Astrocyte of the hippocampus (primary cell): ENCODE results near the gene TMEM63A.
"Not testable (repeated sequence)": the region's sequence is repeated elsewhere in the genome, so short reads cannot be mapped to it uniquely, and the experiment has no call there.

Experiments used
- DNase-seq: peaks from one replicate; pipeline ENCODE4 v3.0.0; 2011; ENCODE audit warnings: low read depth, low spot score

Gene TMEM63A

GRCh38 chr1:225908773-225909172, 26.6 kb upstream of the TMEM63A start:
- no peak for DNase-seq

GRCh38 chr1:225908013-225908640, 25.9 kb upstream of the TMEM63A start:
- no peak for DNase-seq

DNA sequence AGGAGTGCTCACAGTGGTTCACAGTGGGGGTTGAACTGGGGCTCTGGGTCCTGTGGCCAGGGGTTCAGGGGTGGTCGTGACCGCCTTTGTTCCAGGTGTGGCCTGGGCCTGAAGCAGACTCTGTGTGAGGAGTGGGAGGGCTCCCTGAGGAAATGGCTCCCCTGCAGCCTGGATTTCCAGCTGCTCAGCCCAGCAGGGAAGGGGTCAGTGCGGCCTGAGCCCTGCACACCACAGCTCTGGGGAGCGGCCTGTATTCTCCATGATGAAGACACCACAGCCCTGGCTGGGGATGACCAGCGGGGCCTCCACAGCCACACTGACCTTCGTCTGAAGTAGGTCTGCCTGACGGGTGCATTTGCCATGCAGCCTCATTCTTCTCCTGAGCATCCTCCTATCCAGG, 25.2 kb upstream of the TMEM63A start:
- DNase-seq: no peak

- no peak for DNase-seq
Observed at GRCh38 chr1:225906467-225906866, 24.3 kb upstream of the TMEM63A start.

GRCh38 chr1:225903623-225904022, 21.4 kb upstream of the TMEM63A start:
- no peak for DNase-seq

GRCh38 chr1:225899044-225899925, 17.1 kb upstream of the TMEM63A start:
- DNase-seq: no peak

GRCh38 chr1:225897595-225898514, 15.7 kb upstream of the TMEM63A start:
- DNase-seq: no peak

DNA sequence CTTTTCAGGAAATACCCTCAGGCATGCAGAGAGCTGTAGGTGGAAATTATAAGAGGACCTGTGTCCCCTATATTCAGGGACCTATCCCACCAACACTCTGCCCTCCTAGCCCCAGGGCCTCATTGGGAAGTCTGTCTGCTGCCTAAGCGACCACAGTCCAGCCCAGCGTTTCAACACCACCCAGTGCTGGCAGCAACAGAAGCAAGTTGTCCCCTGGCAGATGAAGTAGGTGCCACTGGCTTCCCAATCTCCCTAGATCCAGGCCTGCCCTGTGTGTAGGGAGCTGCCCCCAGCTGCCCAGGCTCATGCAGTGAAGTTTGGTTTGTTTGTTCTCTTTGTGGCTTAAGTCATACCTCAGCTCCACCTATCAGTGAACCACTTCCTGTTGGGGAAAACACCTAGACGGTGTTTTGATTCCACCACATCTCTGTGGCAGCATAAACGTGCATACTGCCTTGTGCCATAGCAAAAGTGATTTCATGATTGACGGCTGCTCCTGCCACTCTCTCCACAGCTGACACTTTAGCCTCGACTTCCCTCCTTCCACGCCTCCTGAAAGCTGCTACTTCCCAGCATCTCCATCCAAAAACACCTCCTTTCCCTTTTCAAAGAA, 14.9 kb upstream of the TMEM63A start:
- peak; percentile 66 for DNase-seq

GRCh38 chr1:225896494-225896893, 14.3 kb upstream of the TMEM63A start:
- DNase-seq: no peak

DNA sequence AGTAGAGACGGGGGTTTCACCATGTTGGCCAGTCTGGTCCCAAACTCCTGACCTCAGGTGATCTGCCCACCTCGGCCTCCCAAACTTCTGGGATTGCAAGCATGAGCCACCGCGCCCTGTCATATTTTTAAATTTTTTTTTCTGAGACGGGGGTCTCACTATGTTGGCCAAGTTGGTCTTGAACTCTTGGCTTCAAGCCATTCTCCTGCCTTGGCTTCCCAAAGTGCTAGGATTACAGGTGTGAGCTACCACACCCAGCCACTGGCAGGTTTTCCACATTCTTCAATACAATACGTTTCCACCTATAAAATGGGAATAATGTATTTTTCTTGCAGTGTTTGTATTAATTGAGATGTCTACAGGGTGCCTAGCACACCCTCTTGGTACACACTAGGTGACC, 10.1 kb upstream of the TMEM63A start:
- DNase-seq: no peak

DNA sequence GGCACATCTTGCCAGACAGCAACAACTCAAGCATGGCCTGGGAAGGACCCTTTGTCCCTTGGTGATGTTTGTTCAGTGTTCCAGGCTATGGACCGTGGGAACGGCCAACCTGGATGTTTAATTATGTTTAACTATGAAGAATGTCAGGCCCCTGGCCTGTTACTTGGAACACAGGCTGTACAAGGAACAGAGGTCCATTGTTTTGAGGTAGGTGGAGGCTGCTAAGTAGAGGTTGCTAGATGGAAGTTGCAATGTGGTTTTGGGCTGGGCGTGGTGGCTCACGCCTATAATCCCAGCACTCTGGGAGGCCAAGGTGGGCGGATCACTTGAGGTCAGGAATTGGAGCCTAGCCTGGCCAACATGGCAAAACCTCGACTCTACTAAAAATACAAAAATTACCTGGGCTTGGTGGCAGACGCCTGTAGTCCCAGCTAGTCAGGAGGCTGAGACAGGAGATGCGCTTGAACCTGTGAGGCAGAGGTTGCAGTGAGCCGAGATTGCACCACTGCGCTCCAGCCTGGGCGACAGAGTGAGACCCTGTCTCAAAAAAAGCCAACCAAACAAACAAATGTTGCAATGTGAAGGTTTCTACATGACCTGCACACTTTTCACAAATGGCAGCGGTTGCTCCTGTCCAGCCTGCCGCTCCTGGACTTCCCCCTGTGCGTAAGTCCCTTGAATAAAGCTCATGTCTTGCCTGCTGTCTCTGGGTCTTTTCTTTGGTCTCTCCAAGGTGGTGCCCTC, 9.2 kb upstream of the TMEM63A start:
- DNase-seq: no peak

DNA sequence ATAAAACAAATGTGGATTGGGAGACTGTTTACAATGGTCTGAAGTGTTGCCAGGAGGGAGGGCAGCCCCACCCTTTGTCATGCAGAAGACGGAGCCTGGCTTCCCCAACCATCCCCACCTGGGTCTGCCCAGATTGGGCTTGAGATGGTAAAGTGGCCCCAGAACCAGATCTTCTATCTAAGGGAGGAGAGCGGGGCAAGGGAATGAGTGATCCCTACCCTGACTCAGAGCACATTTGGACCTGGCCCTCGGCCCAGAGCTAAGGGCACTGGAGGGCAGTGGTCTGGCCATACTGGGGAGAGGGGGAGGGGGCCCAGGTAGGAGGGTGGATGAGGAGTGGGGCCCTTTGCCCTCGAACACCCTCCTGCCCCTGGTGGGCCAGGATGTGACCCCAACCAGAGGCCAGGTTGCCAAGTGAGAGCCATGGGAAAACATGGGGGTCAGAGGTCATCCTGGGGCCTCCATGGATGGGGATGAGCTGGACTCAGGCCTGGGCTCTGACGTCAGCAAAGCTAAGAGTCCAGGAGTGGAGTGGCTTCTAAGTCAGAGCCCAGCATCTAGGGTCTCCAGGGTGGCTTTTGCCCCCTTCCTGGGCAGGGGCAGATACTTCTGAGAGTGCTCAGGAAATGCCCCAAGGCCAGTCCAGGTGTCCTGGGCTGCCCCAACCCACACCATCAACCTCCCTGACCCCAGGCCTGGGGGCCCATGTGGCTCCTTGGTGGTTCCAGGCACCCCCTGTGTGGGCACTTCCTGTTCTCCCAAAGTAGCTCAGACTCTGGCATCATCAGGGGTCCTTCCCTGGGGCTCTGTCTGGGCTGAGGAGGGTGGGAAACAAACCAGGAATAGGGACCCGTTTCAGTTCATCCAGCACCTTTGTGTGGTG, 8.4 kb upstream of the TMEM63A start:
- DNase-seq: no peak

GRCh38 chr1:225889743-225890142, 7.6 kb upstream of the TMEM63A start:
- no peak for DNase-seq

DNA sequence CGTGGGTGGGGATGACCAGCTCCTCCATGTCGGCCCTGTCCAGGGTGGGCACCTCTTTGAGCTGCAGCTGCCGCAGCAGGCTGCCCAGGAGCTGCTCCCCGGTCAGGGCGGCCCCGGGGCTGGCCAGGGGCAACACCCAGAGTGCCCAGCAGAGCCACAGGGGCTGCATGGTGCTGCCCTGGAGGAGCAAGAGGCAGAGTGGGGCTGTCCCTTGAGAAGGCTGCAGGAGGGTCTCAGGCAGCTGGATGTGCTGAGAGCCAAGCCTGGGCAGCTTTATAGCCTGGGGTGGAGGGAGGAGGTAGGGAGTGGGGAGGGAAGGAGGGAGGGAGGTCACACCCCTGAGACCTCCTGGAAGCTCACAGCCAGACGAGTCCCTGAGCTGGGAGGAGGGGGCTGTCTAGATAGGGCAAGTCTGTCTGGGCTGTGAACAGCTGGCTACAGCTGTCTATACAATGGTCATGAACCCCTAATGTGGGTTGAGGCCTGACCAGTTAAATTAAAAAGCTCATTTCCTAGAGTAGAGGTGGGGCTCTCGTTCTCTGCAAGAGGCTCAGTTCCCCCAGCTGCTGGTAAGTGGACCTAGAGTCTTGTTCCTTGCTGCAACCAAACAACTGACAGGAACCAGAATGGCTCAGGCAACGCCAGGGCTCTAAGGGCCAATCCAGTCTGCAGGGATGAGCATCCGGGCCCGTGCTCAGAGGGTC, 6.9 kb upstream of the TMEM63A start, which contains the start of gene LEFTY1:
Gene LEFTY1, minus strand, starts transcription at position 249 of the 704 bp plus-strand sequence. Its CDS starts 80 bp downstream, at position 169.
- DNase-seq: no peak

DNA sequence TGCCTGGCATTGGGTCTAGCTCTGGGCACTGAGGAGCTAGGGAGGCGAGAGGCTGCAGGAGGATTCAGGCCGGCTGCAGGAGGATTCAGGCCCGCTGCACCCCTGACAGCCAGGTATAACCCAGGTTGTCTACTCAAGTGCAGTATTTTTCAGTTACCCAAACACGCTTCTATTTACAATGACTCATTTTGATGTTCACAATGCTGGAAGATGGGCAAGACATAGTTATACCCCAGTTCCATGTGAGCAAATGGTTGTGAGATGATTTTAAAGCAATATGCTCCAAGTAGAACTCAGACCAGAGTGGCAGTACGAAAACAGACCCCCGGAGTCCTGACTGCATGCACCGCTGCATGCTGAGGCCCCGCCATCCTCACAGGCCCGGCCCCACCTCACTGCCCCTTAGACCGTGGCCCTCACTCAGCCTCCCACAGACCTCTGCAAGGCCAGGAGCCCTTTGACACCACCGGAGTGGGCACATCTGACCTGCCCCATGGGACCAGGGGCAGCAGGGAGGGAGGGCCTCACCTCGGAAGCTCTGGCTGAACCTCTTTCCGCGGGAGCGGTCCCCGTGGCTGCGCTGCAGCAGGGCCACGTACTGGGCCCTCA, 6.2 kb upstream of the TMEM63A start:
- DNase-seq: no peak

- not testable (repeated sequence) for DNase-seq
Observed at GRCh38 chr1:225887554-225888288, 5.5 kb upstream of the TMEM63A start.

GRCh38 chr1:225887030-225887314, 4.8 kb upstream of the TMEM63A start:
- DNase-seq: no peak
